Liver (tissue), 2 donors: Measurements from ENCODE around the gene FZD10.

Experiments used
- EGR1 ChIP-seq, 2 donors: IDR thresholded peaks; 2 replicates each; pipeline ENCODE4 v1.6.1; 2016 to 2018; ENCODE audit warnings: antibody characterized with exemption in 2 of 2, low read depth in 2 of 2
- TF ChIP-seq, protein P1 (sequence below): IDR thresholded peaks from 2 replicates; pipeline ENCODE4 v1.6.1; 2016; ENCODE audit warnings: antibody characterized with exemption
- donor health status: healthy.

DNA sequence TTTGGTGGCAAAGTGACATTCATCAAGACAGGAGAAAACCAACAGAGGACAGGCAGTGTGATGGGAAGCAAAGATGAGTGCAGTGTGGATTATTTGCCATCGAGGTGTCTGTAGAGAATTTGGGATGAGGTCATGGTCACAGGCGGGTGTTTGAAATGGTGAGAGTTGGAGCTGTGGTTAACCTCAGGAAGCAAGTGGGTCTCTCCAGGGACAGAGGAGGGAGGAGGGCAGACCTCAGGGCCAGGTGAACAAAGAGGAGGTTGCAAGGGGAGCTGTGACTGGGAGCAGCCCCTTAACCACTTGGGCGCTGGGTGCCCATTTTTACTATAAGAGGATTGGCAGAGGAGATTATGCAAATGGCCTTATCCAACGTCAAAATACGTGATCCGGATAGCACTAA, 7.0 kb downstream of the FZD10 start:
- no peak for TF ChIP-seq EGR1 (IDR thresholded peaks at IDR 0.05; ENCODE audit: low read depth in 2 of 2)
- TF ChIP-seq, protein P1, sequence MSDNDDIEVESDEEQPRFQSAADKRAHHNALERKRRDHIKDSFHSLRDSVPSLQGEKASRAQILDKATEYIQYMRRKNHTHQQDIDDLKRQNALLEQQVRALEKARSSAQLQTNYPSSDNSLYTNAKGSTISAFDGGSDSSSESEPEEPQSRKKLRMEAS: no peak
